Measurements from ENCODE around the gene CAMK2G.
"Not testable (repeated sequence)": the region's sequence is repeated elsewhere in the genome, so short reads cannot be mapped to it uniquely, and the experiment has no call there.

The CAMK2G gene

GRCh38 chr10:73836427-73836980 is 37.9 kb downstream of the CAMK2G start:
- no peak for DNase-seq

GRCh38 chr10:73829090-73829489 is 45.3 kb downstream of the CAMK2G start:
- not testable (repeated sequence) for DNase-seq

DNA sequence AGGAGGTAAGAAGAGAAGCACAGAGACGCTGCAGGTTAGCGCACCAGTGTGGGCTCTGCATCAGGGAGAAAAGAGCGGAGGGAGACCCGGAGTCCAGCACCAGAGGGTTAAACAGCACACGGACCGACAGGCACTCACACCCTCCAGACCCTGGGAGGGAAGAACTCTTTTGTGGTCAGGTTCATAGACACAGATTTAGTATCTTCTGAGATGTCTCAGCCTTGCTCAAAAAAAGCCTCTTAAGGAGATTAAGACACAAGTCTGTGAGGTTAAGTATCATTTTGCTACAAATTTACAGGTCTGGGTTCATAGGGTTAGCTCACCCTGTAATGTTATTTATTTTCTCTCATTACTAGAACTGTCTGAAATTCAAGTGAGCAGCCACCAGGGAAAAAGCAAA is 46.2 kb downstream of the CAMK2G start:
- DNase-seq: no peak

- no peak for DNase-seq
These were observed 46.8 kb downstream of the CAMK2G start for GRCh38 chr10:73827346-73828089.

DNA sequence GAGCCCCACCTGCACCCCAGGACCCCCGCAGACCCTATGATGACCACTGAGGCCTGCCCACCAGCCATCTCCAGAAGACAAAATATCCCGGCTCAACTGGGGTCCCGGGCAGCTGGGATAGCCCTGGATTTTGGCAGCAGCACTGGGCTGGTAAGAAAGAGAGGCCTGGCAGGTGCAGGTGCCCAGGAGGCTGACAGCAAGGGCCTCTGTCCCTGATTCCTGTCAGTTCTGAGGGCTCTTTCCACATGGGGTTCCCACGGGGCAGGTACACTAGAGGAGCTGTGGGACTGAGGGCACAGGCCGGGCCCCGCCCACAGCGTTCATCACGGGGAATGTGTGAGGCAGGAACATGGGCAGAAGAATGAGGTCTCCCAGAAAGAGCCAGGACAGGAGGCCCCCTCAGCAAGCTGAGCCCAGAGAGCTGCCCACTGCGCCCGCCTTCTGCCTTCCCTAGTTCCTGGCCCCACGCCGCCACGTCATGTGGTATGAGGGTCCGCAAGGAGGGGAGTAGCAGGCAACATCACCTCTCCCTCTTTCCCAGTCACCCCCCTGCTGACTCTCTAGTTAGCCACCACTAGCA is 50.1 kb downstream of the CAMK2G start:
- DNase-seq: no peak

- DNase-seq: no peak
These were observed 51.0 kb downstream of the CAMK2G start for GRCh38 chr10:73823391-73823790.

DNA sequence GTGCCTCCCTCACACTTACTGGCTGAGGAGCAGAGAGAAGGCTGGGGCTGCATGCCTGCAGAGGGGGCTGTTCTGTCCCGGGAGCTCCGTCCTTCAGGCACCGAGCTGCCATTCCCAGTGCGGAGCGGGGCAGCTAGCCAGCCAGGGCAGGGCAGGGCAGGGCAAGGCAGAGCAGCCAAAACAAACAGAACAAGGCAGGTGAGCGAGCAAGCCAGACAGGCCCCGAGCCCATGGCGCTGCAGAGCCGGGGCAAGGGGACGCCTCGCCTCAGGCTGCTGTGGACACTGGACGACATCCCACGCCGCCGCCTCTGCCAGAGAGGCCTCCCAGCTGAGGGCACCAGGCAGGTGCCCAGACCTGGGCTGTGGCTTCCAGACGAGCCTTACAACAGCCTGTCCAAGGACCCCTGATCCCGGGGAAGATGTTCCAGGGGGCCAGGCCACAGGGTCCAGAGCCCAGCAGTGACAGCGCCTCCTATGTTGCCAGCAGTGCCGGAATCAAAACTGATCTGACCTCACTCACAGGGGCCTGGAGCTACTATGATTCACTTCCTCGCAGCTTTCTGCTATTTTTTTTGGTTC is 54.8 kb downstream of the CAMK2G start:
- DNase-seq: no peak

- no peak for DNase-seq
These were observed 55.3 kb downstream of the CAMK2G start for GRCh38 chr10:73819081-73819480.

GRCh38 chr10:73818402-73818801 is 56.0 kb downstream of the CAMK2G start:
- no peak for DNase-seq

GRCh38 chr10:73817826-73818225 is 56.5 kb downstream of the CAMK2G start:
- no peak for DNase-seq

DNA sequence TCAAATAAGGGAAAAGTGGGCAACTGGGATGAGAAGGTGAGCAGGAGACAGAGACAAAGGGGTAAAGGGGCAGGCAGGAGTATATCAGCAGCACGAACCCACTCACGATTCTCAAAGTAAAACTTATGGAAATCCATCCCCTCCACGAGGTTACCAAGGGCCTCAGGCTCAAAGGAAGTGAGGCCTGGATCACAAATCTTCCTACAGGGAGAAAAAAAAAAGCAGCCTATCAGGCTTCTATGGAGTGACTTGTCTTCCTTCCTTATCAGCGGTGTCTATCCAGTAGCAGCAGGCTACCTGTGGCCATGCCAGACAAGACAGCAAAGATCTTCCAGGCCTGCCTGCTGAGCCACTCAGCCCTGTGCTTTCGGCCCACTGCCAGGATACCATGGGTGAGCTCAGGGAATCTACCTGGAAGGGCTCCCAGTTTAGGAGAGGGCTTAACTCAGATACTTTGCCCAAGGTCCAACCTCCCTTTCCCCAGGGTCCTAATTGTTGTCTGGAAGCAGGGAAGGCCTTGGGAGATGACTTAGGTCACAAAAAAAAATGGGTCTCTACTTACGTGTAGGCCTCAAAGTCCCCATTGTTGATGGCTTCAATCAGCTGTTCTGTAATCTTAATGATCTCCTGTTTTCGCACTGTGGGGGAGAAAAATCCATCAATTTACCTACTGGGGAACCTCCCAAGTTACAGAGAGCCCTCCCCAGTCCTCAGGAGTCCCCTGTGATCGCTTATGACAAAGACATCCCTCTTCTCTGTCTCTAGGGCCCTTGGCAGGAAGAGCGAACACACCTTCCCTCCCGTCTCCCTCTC is 57.2 kb downstream of the CAMK2G start:
- no peak for DNase-seq

DNA sequence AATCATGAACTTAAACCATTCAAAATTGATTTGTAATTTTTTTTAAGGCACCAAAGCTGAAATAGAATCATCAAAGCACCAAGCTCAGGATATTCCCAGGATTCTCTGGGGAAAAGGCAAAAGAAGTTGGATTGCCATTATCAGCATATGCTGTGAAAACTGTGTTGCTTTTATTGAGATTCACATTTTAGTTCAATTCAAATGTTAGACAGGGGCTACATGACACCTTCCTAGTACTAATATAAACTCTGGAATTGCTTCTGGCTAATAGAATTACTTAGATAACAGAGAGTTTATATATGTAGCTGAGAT is 58.7 kb downstream of the CAMK2G start:
- no peak for DNase-seq

GRCh38 chr10:73814896-73815718 is 59.2 kb downstream of the CAMK2G start:
- no peak for DNase-seq

- no peak for DNase-seq
These were observed 60.0 kb downstream of the CAMK2G start for GRCh38 chr10:73814276-73814895.

GRCh38 chr10:73813333-73813732 is 61.0 kb downstream of the CAMK2G start:
- DNase-seq: no peak

GRCh38 chr10:73812657-73813056 is 61.7 kb downstream of the CAMK2G start:
- no peak for DNase-seq

- peak; percentile 71 for DNase-seq
These were observed 63.5 kb downstream of the CAMK2G start for GRCh38 chr10:73810735-73811465.

- peak; percentile 22 for DNase-seq
These were observed 64.0 kb downstream of the CAMK2G start for GRCh38 chr10:73810358-73810734.

- DNase-seq: no peak
These were observed 65.1 kb downstream of the CAMK2G start for GRCh38 chr10:73809061-73809818.

DNA sequence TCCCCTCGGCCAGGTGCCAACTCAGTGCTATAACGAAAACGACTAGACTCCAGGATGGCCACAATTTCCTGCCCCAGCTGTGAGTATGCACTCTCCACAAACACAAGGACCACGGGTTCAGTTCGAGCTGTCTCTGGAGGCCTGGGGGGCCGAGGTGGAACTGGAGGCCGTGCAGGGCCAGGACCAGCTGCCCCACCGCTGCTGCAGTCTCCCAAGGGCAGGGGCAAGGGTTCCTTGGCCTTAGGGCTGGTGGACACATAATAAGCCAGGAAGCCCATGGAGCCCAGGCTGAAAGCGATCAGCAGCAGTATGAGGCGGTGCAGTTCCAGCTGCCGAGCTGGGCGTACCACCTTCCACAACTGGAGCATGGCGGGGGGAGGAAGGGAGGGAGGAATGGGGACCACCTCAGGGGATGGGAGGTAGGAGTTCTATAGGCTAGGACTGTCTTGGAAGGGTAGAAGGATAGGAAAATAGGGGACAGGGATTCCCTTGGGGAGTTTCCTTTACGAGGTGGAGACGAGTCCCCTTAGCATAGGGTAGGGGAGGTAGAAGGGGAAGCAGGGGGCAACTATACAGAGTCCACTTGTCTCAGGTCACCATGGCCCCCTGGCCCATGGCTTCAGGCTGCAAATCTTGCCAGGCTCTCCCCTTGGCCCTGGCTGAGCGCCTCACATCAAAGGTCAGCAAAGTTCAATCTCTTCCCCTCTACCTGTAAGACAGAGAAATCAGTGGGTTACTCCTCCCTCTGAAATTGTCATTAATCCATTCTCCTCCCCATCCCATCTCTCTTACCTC is 66.1 kb downstream of the CAMK2G start:
- no peak for DNase-seq

Data from CD4-positive, alpha-beta T cell treated with Interleukin-17A for 1 hour (primary cell).